GM19467 (cell line): ENCODE results near the gene LGALS12.

Experiments used
- ATAC-seq: cut with Tn5 transposase; IDR thresholded peaks from one replicate; pipeline ENCODE4 v1.9.1; 2021; ENCODE audit warnings: mild to moderate bottlenecking, moderate library complexity; ENCODE audit not compliant: unreplicated experiment

Gene LGALS12

DNA sequence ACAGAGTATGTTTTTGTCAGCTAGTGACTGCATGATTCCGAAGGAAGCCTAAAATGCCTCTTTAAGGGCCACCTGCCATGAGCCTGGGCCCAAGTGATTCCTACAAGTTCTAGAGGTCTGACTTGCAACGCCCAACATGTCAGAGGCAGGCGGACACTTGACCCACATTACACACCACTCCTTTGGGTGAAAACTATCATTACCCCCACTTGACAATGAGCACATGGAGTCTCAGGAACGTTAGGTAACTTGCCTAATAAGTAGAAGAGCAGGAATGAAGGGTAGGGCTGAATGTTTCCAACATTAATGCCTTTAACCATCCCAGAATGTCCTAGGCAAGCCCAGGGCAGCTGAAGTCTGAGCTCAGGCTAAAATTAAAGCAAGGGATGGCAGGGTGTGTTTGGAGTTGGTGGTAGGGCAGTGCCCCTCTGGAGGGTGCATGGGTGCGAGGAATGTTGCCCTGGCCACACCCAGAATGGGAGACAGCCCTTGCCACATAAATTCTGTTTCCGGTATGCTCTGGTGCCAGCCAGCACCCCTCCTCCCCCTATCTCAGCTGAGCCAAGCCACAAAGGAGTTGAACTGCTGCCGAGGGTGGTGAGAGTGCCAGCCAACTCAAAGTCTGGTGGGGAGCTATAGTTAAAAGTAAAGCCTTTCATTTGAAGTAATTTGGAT, 54.8 kb downstream of the LGALS12 start:
- no peak for ATAC-seq

DNA sequence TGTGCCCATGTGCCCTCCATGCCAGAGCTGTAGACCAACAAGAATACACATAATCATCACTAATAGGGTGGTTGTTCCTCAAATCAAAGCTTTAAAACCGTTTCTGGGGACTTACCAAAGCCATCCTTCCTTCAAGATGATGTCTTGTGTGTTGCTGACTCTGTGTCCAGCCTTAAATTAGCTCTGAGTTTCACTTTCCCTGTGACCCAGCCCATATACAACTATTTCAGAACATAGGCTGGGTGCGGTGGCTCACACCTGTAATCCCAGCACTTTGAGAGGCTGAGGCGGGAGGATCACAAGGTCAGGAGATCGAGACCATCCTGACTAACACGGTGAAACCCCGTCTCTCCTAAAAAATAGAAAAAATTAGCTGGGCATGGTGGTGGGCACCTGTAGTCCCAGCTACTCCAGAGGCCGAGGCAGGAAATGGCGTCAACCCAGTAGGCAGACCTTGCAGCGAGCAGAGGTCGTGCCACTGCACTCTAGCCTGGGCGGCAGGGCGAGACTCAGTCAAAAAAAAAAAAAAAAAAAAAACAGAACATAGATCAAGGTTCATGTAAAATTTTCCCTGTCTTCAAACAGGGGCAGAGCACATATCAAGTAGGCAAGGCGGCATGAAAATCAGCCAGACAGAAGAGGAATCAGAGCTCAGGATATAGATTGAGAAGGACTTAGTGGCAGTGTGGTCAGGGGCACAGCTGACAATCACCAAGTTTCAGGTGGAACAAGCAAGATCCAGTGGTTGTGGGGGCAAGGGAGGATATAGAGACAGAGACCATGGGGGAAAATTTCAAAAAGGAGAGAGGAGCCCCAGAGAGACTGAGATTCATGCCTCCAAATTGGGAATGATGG, 57.5 kb downstream of the LGALS12 start, which contains the start of gene PLAAT2:
PLAAT2 (minus strand) TSS at position 179 of the 855 bp plus-strand sequence; CDS start at position 124, 55 bp downstream.
- no peak for ATAC-seq

GRCh38 chr11:63564056-63564774, 58.3 kb downstream of the LGALS12 start:
- peak; percentile 64 for ATAC-seq

- ATAC-seq = no peak
These were observed 59.0 kb downstream of the LGALS12 start for GRCh38 chr11:63564784-63565350.
